HG03469 (cell line): ENCODE data around the gene CALML4.
"Not testable (repeated sequence)": the region's sequence is repeated elsewhere in the genome, so short reads cannot be mapped to it uniquely, and the experiment has no call there.

ENCODE experiments used
- ATAC-seq: cut with Tn5 transposase; IDR thresholded peaks from one replicate; pipeline ENCODE4 v1.9.1; 2021; ENCODE audit warnings: mild to moderate bottlenecking, moderate library complexity, moderate number of reproducible peaks; ENCODE audit not compliant: unreplicated experiment

The CALML4 gene

GRCh38 chr15:68208636-68209240, 3.6 kb upstream of the CALML4 start:
- no peak for ATAC-seq

GRCh38 chr15:68208136-68208535, 3.0 kb upstream of the CALML4 start:
- ATAC-seq, result no peak

- ATAC-seq, result no peak
Observed at GRCh38 chr15:68207176-68207935, 2.2 kb upstream of the CALML4 start.

DNA sequence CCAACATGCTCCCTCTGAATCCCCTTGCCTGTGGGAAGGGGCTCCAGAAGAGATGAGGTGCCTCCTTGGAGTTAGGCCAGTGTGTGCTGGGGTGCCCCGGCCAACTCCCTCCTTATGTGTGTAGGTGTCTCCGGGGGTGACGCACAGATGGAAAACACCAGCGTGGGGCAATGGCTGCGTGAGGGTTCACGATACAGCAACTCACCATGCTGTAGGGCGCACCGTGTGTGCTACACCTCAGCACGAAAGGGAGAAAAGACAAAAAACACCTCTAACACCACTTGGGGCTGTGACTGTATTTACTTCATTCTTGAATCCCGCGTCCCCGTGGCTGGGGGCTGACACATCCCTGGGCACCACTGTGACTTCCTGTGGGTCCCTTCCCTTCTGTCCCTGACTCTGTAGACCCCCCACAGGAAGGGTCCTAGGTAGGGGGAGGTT, 1.6 kb upstream of the CALML4 start:
- ATAC-seq, result no peak

GRCh38 chr15:68205954-68206539, 915 bp upstream of the CALML4 start:
- ATAC-seq, result no peak

- no peak for ATAC-seq
Observed at GRCh38 chr15:68205558-68205944, 419 bp upstream of the CALML4 start.

- no peak for ATAC-seq
Observed at GRCh38 chr15:68204361-68204760, 771 bp downstream of the CALML4 start.

- ATAC-seq, result no peak
Observed at GRCh38 chr15:68203956-68204355, 1.2 kb downstream of the CALML4 start.

DNA sequence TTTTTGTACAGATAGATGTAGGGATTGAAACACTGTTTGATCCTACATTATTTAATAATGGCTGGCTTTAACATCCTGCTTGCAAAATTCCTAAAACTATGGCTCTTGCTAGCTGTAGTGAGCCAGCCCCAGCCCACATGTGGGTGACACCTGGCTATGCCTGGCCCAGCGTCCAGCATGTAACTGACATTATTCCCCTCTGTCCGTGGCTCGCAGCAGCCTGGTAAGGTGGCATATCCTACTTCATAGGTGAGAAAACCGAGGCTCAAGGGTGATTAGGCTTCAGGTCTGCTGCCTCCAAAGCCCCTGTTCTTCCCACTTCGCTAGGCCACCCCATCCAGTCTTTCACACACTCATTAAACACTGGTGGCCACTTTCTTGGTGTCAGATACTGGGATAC, 1.6 kb downstream of the CALML4 start:
- ATAC-seq, result no peak

GRCh38 chr15:68202994-68203393, 2.1 kb downstream of the CALML4 start:
- ATAC-seq, result not testable (repeated sequence)

GRCh38 chr15:68201879-68202261, 3.3 kb downstream of the CALML4 start:
- no peak for ATAC-seq

DNA sequence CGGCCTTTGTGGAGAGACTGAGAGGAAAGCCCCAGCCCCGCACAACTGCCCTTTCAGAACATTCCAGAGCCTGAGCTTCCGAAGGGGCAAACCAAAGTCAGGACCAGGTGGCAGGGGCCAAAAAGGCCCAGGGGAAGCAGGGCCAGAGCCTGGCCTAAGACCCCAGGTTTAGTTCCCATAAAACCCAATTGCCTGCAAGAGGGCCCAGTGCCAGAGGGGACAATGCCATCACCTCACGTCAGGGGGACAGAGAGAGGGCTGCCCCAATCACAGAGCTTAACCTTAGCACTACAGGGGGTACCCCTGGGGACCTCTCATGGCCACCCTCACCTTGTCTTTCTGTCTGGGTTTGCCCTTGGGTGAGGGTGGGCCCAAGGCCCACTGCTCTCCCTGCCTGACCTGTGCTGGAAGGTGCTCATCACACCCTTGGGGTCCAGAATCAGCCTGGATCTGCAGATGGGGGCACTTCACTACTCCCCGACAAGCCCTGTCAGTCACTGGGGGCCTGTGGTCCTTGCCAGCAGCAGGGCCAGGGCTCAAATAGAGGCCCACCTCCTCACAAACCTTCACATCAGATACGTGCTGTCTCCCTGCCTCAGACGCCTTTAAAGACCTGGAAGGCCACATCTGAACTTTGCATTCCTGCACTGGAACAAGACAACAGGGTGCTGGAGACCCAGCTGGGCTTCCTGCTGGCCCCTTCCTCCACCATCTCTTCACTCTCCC, 3.8 kb downstream of the CALML4 start:
- no peak for ATAC-seq

- ATAC-seq, result no peak
Observed at GRCh38 chr15:68200016-68200861, 4.9 kb downstream of the CALML4 start.

DNA sequence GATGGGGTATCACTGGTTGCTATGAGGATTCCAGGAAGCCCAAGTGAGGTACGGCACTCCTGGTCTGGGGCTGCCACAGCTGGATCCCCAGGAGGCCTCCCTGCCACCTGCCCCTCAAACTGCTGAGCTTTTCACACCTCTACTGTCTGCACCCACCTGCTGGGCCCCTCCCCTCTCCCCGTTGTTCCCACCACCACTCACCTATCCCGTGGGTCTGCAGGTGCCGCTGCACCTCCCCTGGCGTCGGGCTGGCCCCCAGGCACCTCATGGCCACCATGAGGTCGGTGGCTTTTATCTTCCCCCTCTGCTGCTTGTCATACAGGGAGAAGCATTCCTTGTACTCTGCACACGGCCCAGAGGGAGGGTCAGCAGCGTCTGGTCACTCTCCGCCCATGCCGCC, 5.8 kb downstream of the CALML4 start:
- ATAC-seq, result no peak

DNA sequence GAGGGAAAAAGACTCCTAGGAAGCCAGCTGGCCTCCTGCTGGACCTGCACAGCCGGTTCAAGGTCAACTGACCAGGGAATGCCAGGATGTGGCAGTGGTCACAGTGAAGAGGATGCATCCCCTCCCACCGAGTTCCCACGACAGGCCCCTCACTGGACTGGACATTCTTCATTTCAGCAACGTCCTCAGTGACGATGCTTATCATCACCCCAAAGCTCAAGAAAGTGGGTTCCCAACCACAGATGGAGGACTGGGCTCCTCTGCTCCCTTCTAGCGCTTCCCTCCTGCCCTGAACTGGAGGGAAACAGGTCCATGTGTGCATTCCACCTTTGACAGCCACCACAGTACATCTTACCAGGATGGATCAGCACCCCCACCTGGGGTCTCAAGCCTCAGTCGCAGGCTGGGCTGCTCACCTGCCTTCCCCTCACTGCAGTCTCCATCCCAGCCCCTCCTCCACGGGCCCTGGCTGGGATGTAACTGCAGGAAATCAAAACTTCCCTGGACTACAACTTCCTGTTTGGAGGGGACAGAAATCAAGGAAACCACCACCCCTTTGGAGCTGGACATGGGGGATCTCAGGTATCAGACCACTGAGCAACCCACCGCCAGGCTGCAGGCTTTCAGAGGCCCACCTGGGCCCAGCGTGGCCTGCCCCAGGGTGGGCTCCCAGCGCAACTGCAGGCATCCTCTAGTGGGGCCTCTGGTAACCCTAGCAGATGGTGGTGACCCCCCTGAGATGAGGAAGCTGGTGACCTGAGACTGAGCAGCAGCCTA, 7.3 kb downstream of the CALML4 start:
- ATAC-seq, result no peak

DNA sequence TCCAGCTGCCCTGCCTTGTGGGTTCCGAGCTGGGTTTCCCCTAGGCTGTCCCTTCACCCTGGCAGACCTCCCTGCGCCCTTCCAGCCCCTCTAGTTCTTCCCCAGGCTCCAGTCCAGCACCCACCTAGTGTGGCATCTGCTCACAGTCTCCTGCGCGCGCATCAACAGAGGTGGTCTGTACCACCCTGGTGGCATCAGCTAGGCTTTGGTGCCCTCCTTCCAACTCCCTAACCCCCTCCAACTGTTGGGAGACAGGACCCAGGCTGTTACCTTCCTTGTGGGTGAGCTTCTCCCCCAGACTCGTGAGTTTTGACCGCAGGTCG, 8.0 kb downstream of the CALML4 start:
- no peak for ATAC-seq

DNA sequence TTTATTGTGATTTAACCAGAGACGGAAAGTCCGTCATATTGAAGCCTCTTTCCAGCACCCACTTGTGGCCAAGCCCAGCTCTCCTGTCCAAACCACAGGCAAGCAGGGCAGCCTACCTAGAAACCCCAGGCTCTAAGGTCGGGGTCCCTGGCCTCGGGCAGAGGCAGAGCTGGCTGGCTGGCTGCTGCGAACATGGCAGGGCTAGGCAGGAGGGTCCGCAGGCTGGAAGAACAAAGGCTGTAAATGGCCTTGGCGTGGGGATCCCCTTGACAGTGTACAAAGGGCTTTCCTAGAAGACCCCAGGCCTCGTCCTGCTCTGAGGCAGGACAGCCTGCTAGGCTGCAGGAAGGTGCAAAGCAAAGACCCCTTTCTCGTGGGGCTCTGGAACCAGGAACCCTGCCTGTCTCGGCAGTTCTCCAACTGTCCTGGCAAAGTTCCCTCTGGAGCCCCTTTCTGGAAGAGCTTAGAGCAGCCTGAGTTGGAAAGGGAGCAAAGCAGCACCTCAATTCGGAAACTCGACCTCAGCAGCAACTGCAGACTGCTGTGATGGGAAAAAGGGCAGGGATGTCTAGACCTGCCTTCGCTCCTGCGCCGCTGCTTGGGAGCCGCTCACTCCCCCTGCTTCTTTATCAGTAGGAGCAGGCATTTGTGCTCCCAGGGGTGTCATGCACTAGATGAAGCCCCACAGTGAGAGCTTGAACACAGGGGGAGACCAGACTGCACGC, 8.5 kb downstream of the CALML4 start:
- no peak for ATAC-seq

- no peak for ATAC-seq
Observed at GRCh38 chr15:68195336-68196112, 9.6 kb downstream of the CALML4 start.
